GM12878 (cell line): ENCODE data around the gene FILIP1L. TPM values are rescaled to one million over a fixed set of nuclear protein-coding genes. Genes with fewer than 3 reads are reported as not detected.

ENCODE experiments used
- ATAC-seq: fragments of 200-7000 bp; cut with Tn5 transposase; 3 replicates; pipeline ENCODE4 v1.9.1; 2020; ENCODE audit warnings: mild to moderate bottlenecking, moderate library complexity
- BruUV-seq: library from RNA; stranded (reverse); fragments of 400-500 nt; replicated peaks from 2 replicates; lab custom pipeline; 2021; lab: Mats Ljungman, UMichigan
- CTCF ChIA-PET: fragments of 300-600 bp; sonication (Branson Sonifier 250); formaldehyde crosslinking; extraction: SDS; loops from one replicate; lab custom pipeline; 2021; ENCODE audit warnings: inconsistent platforms; lab: Yijun Ruan, JAX
- POLR2A ChIA-PET: fragments of 350-600 bp; formaldehyde crosslinking; extraction: SDS; loops from one replicate; lab custom pipeline; 2021; ENCODE audit warnings: inconsistent platforms; lab: Charles Lee
- RAD21 ChIA-PET: fragments of 300-600 bp; sonication (Branson Sonifier 250); formaldehyde crosslinking; loops from one replicate; lab custom pipeline; 2023; ENCODE audit warnings: antibody characterized with exemption; ENCODE audit not compliant: unreplicated experiment; lab: Charles Lee
- SMC1A ChIA-PET: fragments of 300-600 bp; sonication (Branson Sonifier 250); formaldehyde crosslinking; loops from one replicate; lab custom pipeline; 2023; ENCODE audit not compliant: unreplicated experiment, uncharacterized antibody; lab: Charles Lee
- DNase-seq: peaks from one replicate; pipeline ENCODE4 v3.0.0-alpha.2; 2011; ENCODE audit warnings: low read depth, low spot score
- FAIRE-seq: peaks from 3 replicates; lab custom pipeline; 2011; peaks lifted over from hg19 to GRCh38; lab: Jason Lieb, UNC
- H2AFZ ChIP-seq: 2 replicates; pipeline ENCODE4 v1.6.0; 2011; ENCODE audit warnings: low read depth, low read length, control low read depth; ENCODE audit not compliant: control insufficient read depth
- H3K27ac ChIP-seq: 2 replicates; pipeline ENCODE4 v1.5.1; 2011; ENCODE audit warnings: control low read depth; ENCODE audit not compliant: control insufficient read depth, insufficient read depth
- H3K27me3 ChIP-seq, 2 experiments: replicated peaks in 1 of 2; 2 replicates each; pipeline versions ENCODE4 v1.6.0 to v1.6.1; 2011; ENCODE audit warnings: low read length in 1 of 2; ENCODE audit not compliant: control insufficient read depth in 2 of 2, insufficient read depth in 2 of 2
- H3K36me3 ChIP-seq, 2 experiments: 2 replicates each; pipeline ENCODE4 v1.5.1; 2011; ENCODE audit warnings: low read length in 1 of 2; ENCODE audit not compliant: control insufficient read depth in 2 of 2, insufficient read depth in 2 of 2
- H3K4me1 ChIP-seq: 2 replicates; pipeline ENCODE4 v1.6.1; 2011; ENCODE audit warnings: mild to moderate bottlenecking, low read length, moderate library complexity, mixed read lengths; ENCODE audit not compliant: control insufficient read depth, insufficient read depth
- H3K4me2 ChIP-seq: 2 replicates; pipeline ENCODE4 v1.6.0; 2011; ENCODE audit warnings: control low read depth; ENCODE audit not compliant: control insufficient read depth, insufficient read depth
- H3K4me3 ChIP-seq: fragments of 200-600 bp; sonication (generic); 2 replicates; pipeline ENCODE4 v1.5.1; 2016
- H3K79me2 ChIP-seq: 2 replicates; pipeline ENCODE4 v1.6.0; 2011; ENCODE audit warnings: low read length; ENCODE audit not compliant: control insufficient read depth, insufficient read depth
- H3K9ac ChIP-seq: 2 replicates; pipeline ENCODE4 v1.8.0; 2011; ENCODE audit warnings: low read length, control low read depth, mixed read lengths; ENCODE audit not compliant: control insufficient read depth, insufficient read depth
- H3K9me3 ChIP-seq: replicated peaks from 3 replicates; pipeline ENCODE4 v1.5.1; 2011; ENCODE audit warnings: mild to moderate bottlenecking, low read length; ENCODE audit not compliant: control insufficient read depth, insufficient read depth
- H4K20me1 ChIP-seq: 2 replicates; pipeline ENCODE4 v1.6.0; 2011; ENCODE audit not compliant: control insufficient read depth, insufficient read depth
- ASH2L ChIP-seq: fragments of 300-600, 200-600 bp; sonication (generic); IDR thresholded peaks from 2 replicates; pipeline ENCODE4 v1.6.1; 2017; ENCODE audit warnings: low read depth, mild to moderate bottlenecking, borderline replicate concordance
- BMI1 ChIP-seq: fragments of 450-650 bp; IDR thresholded peaks from 2 replicates; pipeline ENCODE4 v1.6.1; 2016; ENCODE audit warnings: mild to moderate bottlenecking, moderate library complexity, borderline replicate concordance
- CREB1 ChIP-seq: IDR thresholded peaks from 2 replicates; pipeline ENCODE4 v1.6.1; 2012; ENCODE audit warnings: low read depth, mild to moderate bottlenecking, inconsistent platforms
- HSF1 ChIP-seq: fragments of 150-350 bp; IDR thresholded peaks from 2 replicates; pipeline ENCODE4 v1.6.1; 2014; ENCODE audit warnings: mild to moderate bottlenecking, low read depth, low read length
- IRF4 ChIP-seq: IDR thresholded peaks from 2 replicates; pipeline ENCODE4 v1.6.1; 2011; ENCODE audit warnings: low read depth, low read length
- NR2F1 ChIP-seq: fragments of 450-650 bp; conservative IDR thresholded peaks from 2 replicates; pipeline ENCODE4 v1.6.1; 2017; ENCODE audit warnings: mild to moderate bottlenecking
- STAT1 ChIP-seq: fragments of 450-650 bp; conservative IDR thresholded peaks from 2 replicates; pipeline ENCODE4 v1.6.1; 2014; ENCODE audit warnings: antibody characterized with exemption, mild to moderate bottlenecking
- ZNF274 ChIP-seq: IDR thresholded peaks from one replicate; pipeline ENCODE4 v1.8.0; 2011; ENCODE audit not compliant: insufficient read length, insufficient read depth
- WGBS: methylation state at CpG from one replicate; pipeline ENCODE4 v1.1.6; 2016; ENCODE audit warnings: low lambda C conversion rate; ENCODE audit not compliant: insufficient replicate concordance, insufficient coverage; ENCODE audit errors: missing lambda C conversion rate; 5-methylcytosine and 5-hydroxymethylcytosine counted together
- in situ Hi-C: fragments of 300-500 bp; cut with MboI; formaldehyde crosslinking; loops from 9 replicates; pipeline ENCODE4 v1.14.3; 2018; ENCODE audit warnings: mixed read lengths
- intact Hi-C: fragments of 100-400 bp; cut with micrococcal nuclease; formaldehyde crosslinking; loops from one replicate; pipeline ENCODE4 v1.14.2; 2022; ENCODE audit not compliant: unreplicated experiment
- polyA plus RNA-seq, 11 experiments: library from polyadenylated mRNA; depleted of rRNA in 4 of 11; unstranded in 6 of 11; stranded (reverse) in 5 of 11; fragments of >200 nt; fragmentation: Nextera tagmentation in 4 of 11; fragmentation: Illumina TruSeq in 1 of 11; extraction: Ambion mirVana in 4 of 11; extraction: Trizol in 1 of 11; gene quantifications; 1 replicate in 1 of 11; 2 replicates in 10 of 11; pipeline versions ENCODE4 v1.2.1 to v1.2.3, GENCODE V29; 2011 to 2016; ENCODE audit warnings: inconsistent platforms in 2 of 11, missing spikeins in 2 of 11, low read depth in 1 of 11
- total RNA-seq, 4 experiments: library from RNA; depleted of rRNA in 3 of 4; stranded (reverse); fragments of >200 nt in 3 of 4; fragmentation: Illumina TruSeq in 1 of 4; extraction: Trizol in 1 of 4; gene quantifications; 2 replicates each; pipeline versions ENCODE4 v1.2.1 to v1.2.3, GENCODE V29; 2013 to 2021
- TF ChIP-seq, protein P1 (sequence below): IDR thresholded peaks from 2 replicates; pipeline ENCODE4 v1.6.1; 2012; ENCODE audit warnings: low read length, inconsistent platforms
- TF ChIP-seq, protein P2 (sequence below): IDR thresholded peaks from 2 replicates; pipeline ENCODE4 v1.6.1; 2012; ENCODE audit warnings: low read depth, low read length, improper control_type of control experiment
- TF ChIP-seq, protein P3 (sequence below): IDR thresholded peaks from 2 replicates; pipeline ENCODE4 v1.6.1; 2012; ENCODE audit warnings: improper control_type of control experiment, low read depth, low read length; ENCODE audit not compliant: insufficient replicate concordance

The FILIP1L gene
- total and polyA plus RNA-seq, 10 of the 15 experiments (the other 5 are each of a cell fraction or from before 2014, with no cell fraction given): 0.24 to 6.1 (median 3.5) TPM

DNA sequence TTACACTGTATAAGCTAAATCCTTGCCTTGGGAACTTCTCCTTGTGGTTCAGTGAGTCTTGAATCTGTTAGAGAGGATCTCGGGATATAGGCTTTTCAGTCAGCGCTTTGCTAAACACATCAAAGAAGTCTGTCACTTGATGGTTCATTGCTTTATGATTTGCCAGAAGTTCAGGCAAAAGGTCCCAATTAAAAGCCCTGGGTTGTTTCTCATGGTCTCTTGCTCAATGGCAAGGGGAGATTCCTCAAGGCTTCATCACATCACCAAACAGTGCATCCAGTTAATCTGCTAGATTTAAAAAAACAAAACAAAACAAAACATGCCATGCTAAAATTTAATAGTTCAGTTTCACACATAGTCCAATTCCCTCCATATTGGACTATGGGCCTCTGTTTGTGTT, 114.8 kb downstream of the FILIP1L start:
- DNase-seq (no peak), ATAC-seq (no peak), FAIRE-seq (no peak)
- TF ChIP-seq IRF4 (no peak), HSF1 (no peak), ASH2L (no peak), STAT1 (no peak), CREB1 (no peak), ZNF274 (no peak), BMI1 (no peak), NR2F1 (no peak)
- TF ChIP-seq, protein P1, sequence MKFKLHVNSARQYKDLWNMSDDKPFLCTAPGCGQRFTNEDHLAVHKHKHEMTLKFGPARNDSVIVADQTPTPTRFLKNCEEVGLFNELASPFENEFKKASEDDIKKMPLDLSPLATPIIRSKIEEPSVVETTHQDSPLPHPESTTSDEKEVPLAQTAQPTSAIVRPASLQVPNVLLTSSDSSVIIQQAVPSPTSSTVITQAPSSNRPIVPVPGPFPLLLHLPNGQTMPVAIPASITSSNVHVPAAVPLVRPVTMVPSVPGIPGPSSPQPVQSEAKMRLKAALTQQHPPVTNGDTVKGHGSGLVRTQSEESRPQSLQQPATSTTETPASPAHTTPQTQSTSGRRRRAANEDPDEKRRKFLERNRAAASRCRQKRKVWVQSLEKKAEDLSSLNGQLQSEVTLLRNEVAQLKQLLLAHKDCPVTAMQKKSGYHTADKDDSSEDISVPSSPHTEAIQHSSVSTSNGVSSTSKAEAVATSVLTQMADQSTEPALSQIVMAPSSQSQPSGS: no peak
- TF ChIP-seq, protein P2, sequence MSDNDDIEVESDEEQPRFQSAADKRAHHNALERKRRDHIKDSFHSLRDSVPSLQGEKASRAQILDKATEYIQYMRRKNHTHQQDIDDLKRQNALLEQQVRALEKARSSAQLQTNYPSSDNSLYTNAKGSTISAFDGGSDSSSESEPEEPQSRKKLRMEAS: no peak
- TF ChIP-seq, protein P3, sequence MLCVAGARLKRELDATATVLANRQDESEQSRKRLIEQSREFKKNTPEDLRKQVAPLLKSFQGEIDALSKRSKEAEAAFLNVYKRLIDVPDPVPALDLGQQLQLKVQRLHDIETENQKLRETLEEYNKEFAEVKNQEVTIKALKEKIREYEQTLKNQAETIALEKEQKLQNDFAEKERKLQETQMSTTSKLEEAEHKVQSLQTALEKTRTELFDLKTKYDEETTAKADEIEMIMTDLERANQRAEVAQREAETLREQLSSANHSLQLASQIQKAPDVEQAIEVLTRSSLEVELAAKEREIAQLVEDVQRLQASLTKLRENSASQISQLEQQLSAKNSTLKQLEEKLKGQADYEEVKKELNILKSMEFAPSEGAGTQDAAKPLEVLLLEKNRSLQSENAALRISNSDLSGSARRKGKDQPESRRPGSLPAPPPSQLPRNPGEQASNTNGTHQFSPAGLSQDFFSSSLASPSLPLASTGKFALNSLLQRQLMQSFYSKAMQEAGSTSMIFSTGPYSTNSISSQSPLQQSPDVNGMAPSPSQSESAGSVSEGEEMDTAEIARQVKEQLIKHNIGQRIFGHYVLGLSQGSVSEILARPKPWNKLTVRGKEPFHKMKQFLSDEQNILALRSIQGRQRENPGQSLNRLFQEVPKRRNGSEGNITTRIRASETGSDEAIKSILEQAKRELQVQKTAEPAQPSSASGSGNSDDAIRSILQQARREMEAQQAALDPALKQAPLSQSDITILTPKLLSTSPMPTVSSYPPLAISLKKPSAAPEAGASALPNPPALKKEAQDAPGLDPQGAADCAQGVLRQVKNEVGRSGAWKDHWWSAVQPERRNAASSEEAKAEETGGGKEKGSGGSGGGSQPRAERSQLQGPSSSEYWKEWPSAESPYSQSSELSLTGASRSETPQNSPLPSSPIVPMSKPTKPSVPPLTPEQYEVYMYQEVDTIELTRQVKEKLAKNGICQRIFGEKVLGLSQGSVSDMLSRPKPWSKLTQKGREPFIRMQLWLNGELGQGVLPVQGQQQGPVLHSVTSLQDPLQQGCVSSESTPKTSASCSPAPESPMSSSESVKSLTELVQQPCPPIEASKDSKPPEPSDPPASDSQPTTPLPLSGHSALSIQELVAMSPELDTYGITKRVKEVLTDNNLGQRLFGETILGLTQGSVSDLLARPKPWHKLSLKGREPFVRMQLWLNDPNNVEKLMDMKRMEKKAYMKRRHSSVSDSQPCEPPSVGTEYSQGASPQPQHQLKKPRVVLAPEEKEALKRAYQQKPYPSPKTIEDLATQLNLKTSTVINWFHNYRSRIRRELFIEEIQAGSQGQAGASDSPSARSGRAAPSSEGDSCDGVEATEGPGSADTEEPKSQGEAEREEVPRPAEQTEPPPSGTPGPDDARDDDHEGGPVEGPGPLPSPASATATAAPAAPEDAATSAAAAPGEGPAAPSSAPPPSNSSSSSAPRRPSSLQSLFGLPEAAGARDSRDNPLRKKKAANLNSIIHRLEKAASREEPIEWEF: no peak
- H3K4me1 ChIP-seq: peaks cover 2% of the 10 kb centered on the region; the same call in 1 of the 2 replicates
- H3K4me2 ChIP-seq: no peak overlapping the region
- in situ Hi-C loops: no loop called here
- H3K9me3 ChIP-seq: peaks cover 5% of the 10 kb centered on the region; the same call in 2 of the 3 replicates
- H2AFZ ChIP-seq: no peak overlapping the region
- RAD21 ChIA-PET: no interaction called here
- intact Hi-C loops: no loop called here
- POLR2A ChIA-PET: no interaction called here
- no peaks in the 10 kb centered on the region for H3K27me3 ChIP-seq
- no peak overlapping the region for H3K27ac ChIP-seq
- no peaks in the 10 kb centered on the region for H3K79me2 ChIP-seq
- H3K36me3 ChIP-seq: no peaks in the 10 kb centered on the region
- WGBS: 100% methylated on average over 2 of the region's 2 CpGs
- no peaks in the 10 kb centered on the region for H4K20me1 ChIP-seq
- SMC1A ChIA-PET: interaction anchor here (1.4 kb wide), 1 partner anchor 10 kb away, joined by 3 read pairs; no protein-coding TSS in a partner anchor
- H3K4me3 ChIP-seq: no peak overlapping the region
- no TSS peak for BruUV-seq
- no peak overlapping the region for H3K9ac ChIP-seq
- CTCF ChIA-PET: no interaction called here
